Upper lobe of right lung (tissue), 1 donor: ENCODE measurements around the gene DCST1. TPM values are rescaled to one million over a fixed set of nuclear protein-coding genes. Genes with fewer than 3 reads are reported as not detected.

ENCODE experiments used
- ATAC-seq: fragments of 200-7000 bp; cut with Tn5 transposase; one replicate; pipeline ENCODE4 v1.9.1; 2020; ENCODE audit warnings: mild to moderate bottlenecking, moderate library complexity
- DNase-seq: peaks from one replicate; pipeline ENCODE4 v3.0.0-alpha.2; 2020
- H3K27ac ChIP-seq: fragments of 200-600 bp; one replicate; pipeline ENCODE4 v1.8.0; 2022
- H3K27me3 ChIP-seq: fragments of 200-600 bp; one replicate; pipeline ENCODE4 v1.8.0; 2022; ENCODE audit warnings: mild to moderate bottlenecking
- H3K36me3 ChIP-seq: fragments of 200-600 bp; one replicate; pipeline ENCODE4 v1.8.0; 2022
- H3K4me1 ChIP-seq: fragments of 200-600 bp; one replicate; pipeline ENCODE4 v1.8.0; 2022
- H3K4me3 ChIP-seq: fragments of 200-600 bp; one replicate; pipeline ENCODE4 v1.8.0; 2022; ENCODE audit warnings: mild to moderate bottlenecking
- H3K9me3 ChIP-seq: fragments of 200-600 bp; one replicate; pipeline ENCODE4 v1.8.0; 2022
- intact Hi-C: fragments of 100-400 bp; cut with DNase I; formaldehyde crosslinking; loops from one replicate; pipeline ENCODE4 v1.11.0; 2022
- total RNA-seq: library from RNA; stranded (reverse); fragmentation: NEBNext Ultra II Directional; extraction: Animal tissue kit (Norgen Biotek cat#: 25700); gene quantifications from one replicate; pipeline ENCODE4 v1.2.1, GENCODE V29; 2021
- TF ChIP-seq, protein P1 (sequence below): fragments of 200-600 bp; IDR thresholded peaks from one replicate; pipeline ENCODE4 v1.8.0; 2022; ENCODE audit warnings: antibody characterized with exemption
- donor health status: DM: no; HTN: yes; CAD: no; lungs with severe emphysema.

DCST1 gene
- total RNA-seq, 1 donor from 2014 or later: not detected

DNA sequence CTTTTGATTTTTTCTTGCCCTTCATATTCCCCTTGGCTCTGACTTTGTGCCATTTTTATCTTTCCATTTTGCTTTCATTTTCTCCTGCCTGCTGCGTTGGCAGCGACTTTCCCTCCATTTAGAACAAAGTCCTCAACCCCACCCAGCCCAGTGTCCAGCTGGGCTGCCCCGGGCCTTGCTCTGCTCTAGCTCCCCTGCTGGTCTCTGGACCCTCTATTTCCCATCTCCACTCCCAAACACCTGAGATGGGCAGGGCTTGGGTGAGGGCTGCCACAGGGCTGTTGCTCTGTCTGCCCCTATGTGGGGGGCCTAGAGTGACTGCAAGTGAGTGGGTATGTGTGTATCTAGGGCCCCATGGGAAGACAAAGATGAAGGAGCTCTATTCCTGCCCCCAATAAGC lies 10.2 kb downstream of the DCST1 start:
- intact Hi-C loops: no loop called here

DNA sequence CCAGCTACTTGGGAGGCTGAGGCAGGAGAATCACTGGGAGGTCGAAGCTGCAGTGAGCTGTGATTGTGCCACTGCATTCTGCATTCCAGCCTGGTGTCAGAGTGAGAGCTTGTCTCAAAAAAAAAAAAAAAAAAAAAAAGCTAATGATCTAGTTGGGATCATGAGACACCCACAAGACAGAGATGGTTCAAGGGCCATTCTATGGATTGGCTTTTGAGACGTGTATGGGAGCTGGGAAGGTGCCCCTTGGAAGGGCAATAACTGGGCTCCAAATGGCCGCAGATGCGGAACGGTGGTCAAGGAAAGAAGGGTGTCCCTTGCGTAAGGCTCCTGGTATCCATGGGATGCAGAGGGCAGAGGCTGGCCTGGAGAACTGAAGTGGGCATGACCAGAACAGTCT lies 10.7 kb downstream of the DCST1 start:
- TF ChIP-seq, protein P1, sequence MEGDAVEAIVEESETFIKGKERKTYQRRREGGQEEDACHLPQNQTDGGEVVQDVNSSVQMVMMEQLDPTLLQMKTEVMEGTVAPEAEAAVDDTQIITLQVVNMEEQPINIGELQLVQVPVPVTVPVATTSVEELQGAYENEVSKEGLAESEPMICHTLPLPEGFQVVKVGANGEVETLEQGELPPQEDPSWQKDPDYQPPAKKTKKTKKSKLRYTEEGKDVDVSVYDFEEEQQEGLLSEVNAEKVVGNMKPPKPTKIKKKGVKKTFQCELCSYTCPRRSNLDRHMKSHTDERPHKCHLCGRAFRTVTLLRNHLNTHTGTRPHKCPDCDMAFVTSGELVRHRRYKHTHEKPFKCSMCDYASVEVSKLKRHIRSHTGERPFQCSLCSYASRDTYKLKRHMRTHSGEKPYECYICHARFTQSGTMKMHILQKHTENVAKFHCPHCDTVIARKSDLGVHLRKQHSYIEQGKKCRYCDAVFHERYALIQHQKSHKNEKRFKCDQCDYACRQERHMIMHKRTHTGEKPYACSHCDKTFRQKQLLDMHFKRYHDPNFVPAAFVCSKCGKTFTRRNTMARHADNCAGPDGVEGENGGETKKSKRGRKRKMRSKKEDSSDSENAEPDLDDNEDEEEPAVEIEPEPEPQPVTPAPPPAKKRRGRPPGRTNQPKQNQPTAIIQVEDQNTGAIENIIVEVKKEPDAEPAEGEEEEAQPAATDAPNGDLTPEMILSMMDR: no peak
- intact Hi-C loops: no loop called here
- peak overlapping the region; percentile 43 for H3K27ac ChIP-seq
- H3K4me1 ChIP-seq: peaks cover 12% of the 10 kb centered on the region
- no peak overlapping the region for H3K4me3 ChIP-seq
- H3K27me3 ChIP-seq: no peaks in the 10 kb centered on the region
- H3K9me3 ChIP-seq: no peaks in the 10 kb centered on the region
- no peak for DNase-seq
- no peaks in the 10 kb centered on the region for H3K36me3 ChIP-seq
- no peak for ATAC-seq

More for the DNA sequence above, 10.2 kb downstream of the DCST1 start:
- no peak for DNase-seq
- ATAC-seq: no peak
- Histone ChIP-seq H3K27ac (no peak overlapping the region), H3K36me3 (no peaks in the 10 kb centered on the region), H3K4me1 (peaks cover 10% of the 10 kb centered on the region), H3K9me3 (no peaks in the 10 kb centered on the region), H3K4me3 (no peak overlapping the region), H3K27me3 (no peaks in the 10 kb centered on the region)
- TF ChIP-seq, protein P1: no peak

DNA sequence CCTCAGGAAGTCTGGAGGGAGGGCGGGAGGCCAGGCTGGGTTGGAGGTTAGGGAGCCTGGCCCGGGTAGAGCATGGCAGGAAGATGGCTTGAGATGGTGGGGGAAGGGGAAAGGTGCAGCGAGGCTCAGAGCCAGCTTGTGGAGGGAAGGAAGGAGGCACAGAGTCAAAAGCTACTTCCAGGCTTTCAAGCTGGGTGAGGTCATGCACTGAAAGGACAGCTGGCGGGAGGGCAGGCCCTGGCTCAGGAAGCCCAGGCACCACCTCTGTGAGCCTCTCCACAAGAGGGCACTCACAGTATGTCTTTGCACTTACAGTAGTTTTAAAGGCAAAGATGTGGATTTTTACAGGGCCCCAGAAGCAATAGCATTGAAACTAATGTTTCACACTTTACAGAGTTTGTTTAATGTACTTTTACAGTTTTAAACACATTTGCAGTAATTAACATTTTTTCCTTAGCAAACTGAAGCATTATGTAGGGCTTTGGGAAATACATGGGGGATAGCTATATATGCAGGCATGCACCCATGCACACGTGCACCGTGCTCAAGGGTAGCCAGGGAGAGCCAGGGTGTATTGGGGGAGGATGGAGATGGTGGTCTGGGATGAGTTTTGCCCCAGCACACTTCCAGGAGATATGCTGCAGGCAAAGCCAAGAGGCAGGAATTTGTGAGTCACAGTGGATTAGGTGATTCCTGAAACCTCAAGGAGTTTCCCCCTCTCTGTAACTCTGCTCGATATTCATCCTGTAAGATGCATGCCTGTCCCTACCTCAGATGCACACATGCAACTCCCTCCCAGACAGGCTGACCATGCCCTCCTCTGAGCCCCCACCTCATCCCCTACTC lies 11.4 kb downstream of the DCST1 start:
- intact Hi-C loops: no loop called here
- Histone ChIP-seq H3K9me3 (no peaks in the 10 kb centered on the region), H3K27me3 (no peaks in the 10 kb centered on the region), H3K27ac (peak overlapping the region; percentile 43), H3K36me3 (no peaks in the 10 kb centered on the region), H3K4me3 (no peak overlapping the region), H3K4me1 (peaks cover 18% of the 10 kb centered on the region)
- ATAC-seq (peak; percentile 97), DNase-seq (peak; percentile 89)
- TF ChIP-seq, protein P1: peak; percentile 84

GRCh38 chr1:155048449-155049334 lies 15.1 kb downstream of the DCST1 start:
- Histone ChIP-seq H3K36me3 (peaks cover under 1% of the 10 kb centered on the region), H3K27ac (no peak overlapping the region), H3K27me3 (no peaks in the 10 kb centered on the region), H3K4me3 (no peak overlapping the region), H3K9me3 (no peaks in the 10 kb centered on the region), H3K4me1 (peaks cover 34% of the 10 kb centered on the region)
- ATAC-seq (no peak), DNase-seq (no peak)
- intact Hi-C loops: no loop called here
- TF ChIP-seq, protein P1: no peak

DNA sequence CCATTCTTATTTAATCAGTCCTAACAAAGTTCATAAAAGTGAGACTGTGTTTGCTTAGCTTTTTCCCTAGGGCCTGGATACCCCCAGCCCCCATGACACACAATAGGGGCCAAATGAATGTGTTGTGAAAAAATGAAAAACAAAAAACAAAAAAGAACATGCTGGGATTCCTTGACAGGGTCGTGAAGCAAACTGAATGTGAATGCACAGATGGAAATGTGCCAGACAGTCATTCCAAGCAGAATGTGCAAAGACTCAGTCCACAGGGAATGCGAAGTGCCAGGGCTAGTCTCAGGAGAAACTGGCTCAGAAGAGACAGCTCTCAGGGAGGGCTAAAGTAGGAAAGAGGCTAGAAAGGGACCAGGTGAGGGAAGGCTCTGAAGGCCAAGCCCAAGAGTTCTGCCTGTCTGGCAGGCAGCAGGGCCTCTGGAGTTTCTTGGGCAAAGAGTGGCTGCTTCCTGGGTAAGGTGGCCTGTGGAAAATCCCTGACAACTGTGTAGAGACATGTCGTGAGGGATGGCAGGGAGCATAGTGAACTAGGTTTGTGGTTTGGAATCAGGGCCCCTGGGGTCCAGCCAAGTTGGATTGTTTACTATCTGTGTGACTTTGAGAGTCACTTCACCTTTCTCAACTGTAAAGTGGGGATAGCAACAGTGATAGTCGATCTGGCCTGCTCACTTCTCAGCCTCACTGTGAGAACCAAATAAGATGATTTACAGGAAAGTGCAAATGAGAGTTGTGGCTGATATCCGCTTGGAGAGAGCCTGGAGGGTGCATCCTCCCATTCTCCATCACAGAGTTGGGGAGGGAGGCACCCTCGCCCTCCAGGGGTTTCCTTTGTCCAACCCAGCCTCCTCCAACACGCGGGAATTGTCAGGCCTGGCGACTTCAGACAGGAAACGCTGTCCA lies 16.3 kb downstream of the DCST1 start:
- TF ChIP-seq, protein P1: no peak
- DNase-seq (no peak), ATAC-seq (no peak)
- peak overlapping the region; percentile 89 for H3K27ac ChIP-seq
- H3K4me3 ChIP-seq: peak overlapping the region; percentile 86
- intact Hi-C loops: no loop called here
- no peaks in the 10 kb centered on the region for H3K27me3 ChIP-seq
- peaks cover 13% of the 10 kb centered on the region for H3K36me3 ChIP-seq
- peaks cover 25% of the 10 kb centered on the region for H3K4me1 ChIP-seq
- no peaks in the 10 kb centered on the region for H3K9me3 ChIP-seq
